CD4-positive, alpha-beta T cell treated with Interleukin-4 for 4 hours (primary cell): ENCODE results near the gene SCNN1A.

Experiments
- DNase-seq: peaks from one replicate; pipeline ENCODE4 v3.0.0-alpha.2; 2020

Gene SCNN1A

GRCh38 chr12:6315704-6316597, 59.4 kb downstream of the SCNN1A start:
- DNase-seq: no peak

- DNase-seq: no peak
Measured at GRCh38 chr12:6315184-6315583, 60.2 kb downstream of the SCNN1A start.

GRCh38 chr12:6314776-6315175, 60.6 kb downstream of the SCNN1A start:
- no peak for DNase-seq

- no peak for DNase-seq
Measured at GRCh38 chr12:6313326-6313940, 61.9 kb downstream of the SCNN1A start.

GRCh38 chr12:6312529-6313325, 62.6 kb downstream of the SCNN1A start:
- DNase-seq: no peak

- no peak for DNase-seq
Measured at GRCh38 chr12:6311822-6312528, 63.4 kb downstream of the SCNN1A start.

GRCh38 chr12:6310771-6311610, 64.4 kb downstream of the SCNN1A start:
- no peak for DNase-seq

- no peak for DNase-seq
Measured at GRCh38 chr12:6307529-6307928, 67.8 kb downstream of the SCNN1A start.

- no peak for DNase-seq
Measured at GRCh38 chr12:6306599-6307220, 68.7 kb downstream of the SCNN1A start.

GRCh38 chr12:6306151-6306550, 69.2 kb downstream of the SCNN1A start:
- DNase-seq: no peak

GRCh38 chr12:6303071-6303470, 72.3 kb downstream of the SCNN1A start:
- no peak for DNase-seq

GRCh38 chr12:6302621-6303020, 72.7 kb downstream of the SCNN1A start:
- DNase-seq: no peak

- no peak for DNase-seq
Measured at GRCh38 chr12:6301721-6302120, 73.6 kb downstream of the SCNN1A start.

- DNase-seq: no peak
Measured at GRCh38 chr12:6297170-6297569, 78.2 kb downstream of the SCNN1A start.
